ENCODE results near the gene SGMS1. TPM values are rescaled to one million over a fixed set of nuclear protein-coding genes. Genes with fewer than 3 reads are reported as not detected.
"Not testable (repeated sequence)": the region's sequence is repeated elsewhere in the genome, so short reads cannot be mapped to it uniquely, and the experiment has no call there.

The SGMS1 gene
- total RNA-seq, 4 donors from 2014 or later: 28.3 to 44.5 (median 41.7) TPM

GRCh38 chr10:50496228-50496627 lies 127.5 kb downstream of the SGMS1 start:
- intact Hi-C loops (cut with DNase I; ENCODE audit: low total_unique reads): no loop called here
- 98% methylated on average over 2 of the region's 2 CpGs; no CpG with 5 or more reads in 1 of the 2 donors for WGBS, 2 donors (ENCODE audit: low coverage in 1 of 2)
- Histone ChIP-seq H3K4me1 (peaks cover 0 to 8% (median 3%) of the 10 kb centered on the region in 4 donors), H3K9me3 (no peaks in the 10 kb centered on the region), H3K27ac (no peak overlapping the region), H3K36me3 (no peaks in the 10 kb centered on the region), H3K4me3 (no peak overlapping the region), H3K27me3 (no peaks in the 10 kb centered on the region)
- in situ Hi-C loops (cut with MboI; ENCODE audit: low pct_ligation_motif_present in 1 of 4, low pct_unique_long_range_greater_than_20kb in 1 of 4, low sequenced_read_pairs in 3 of 4): no loop called here
- DNase-seq: no peak
- no peak for TF ChIP-seq POLR2A (IDR thresholded peaks at IDR 0.05)
- no peak for TF ChIP-seq EP300 (IDR thresholded peaks at IDR 0.05; ENCODE audit: low read depth)
- TF ChIP-seq POLR2AphosphoS5 (IDR thresholded peaks at IDR 0.05): no peak
- TF ChIP-seq CTCF (IDR thresholded peaks at IDR 0.05): no peak

- no peaks in the 10 kb centered on the region for H3K4me1 ChIP-seq
- H3K9me3 ChIP-seq: peaks cover 1 to 2% of the 10 kb centered on the region in 2 donors
- no peak for DNase-seq
- H3K27ac ChIP-seq: no peak overlapping the region
- intact Hi-C loops (cut with DNase I; ENCODE audit: low total_unique reads) (no loop called here), in situ Hi-C loops (cut with MboI; ENCODE audit: low pct_ligation_motif_present in 1 of 4, low pct_unique_long_range_greater_than_20kb in 1 of 4, low sequenced_read_pairs in 3 of 4) (no loop called here)
- WGBS, 2 donors (ENCODE audit: low coverage in 1 of 2): 95 to 96% methylated on average over 4 to 5 of the region's 5 CpGs
- H3K4me3 ChIP-seq: no peak overlapping the region
- no peaks in the 10 kb centered on the region for H3K27me3 ChIP-seq
- TF ChIP-seq POLR2AphosphoS5 (IDR thresholded peaks at IDR 0.05): no peak
- no peaks in the 10 kb centered on the region for H3K36me3 ChIP-seq
Observed at GRCh38 chr10:50490241-50490640, 133.5 kb downstream of the SGMS1 start.

GRCh38 chr10:50484550-50484949 lies 139.2 kb downstream of the SGMS1 start:
- H3K9me3 ChIP-seq: peaks cover 12 to 16% of the 10 kb centered on the region in 2 donors
- H3K36me3 ChIP-seq; H3K4me1 ChIP-seq; H3K4me3 ChIP-seq; H3K27ac ChIP-seq; DNase-seq; in situ Hi-C loops (cut with MboI; ENCODE audit: low pct_ligation_motif_present in 1 of 4, low pct_unique_long_range_greater_than_20kb in 1 of 4, low sequenced_read_pairs in 3 of 4); H3K27me3 ChIP-seq: not testable (repeated sequence)
- intact Hi-C loops (cut with DNase I; ENCODE audit: low total_unique reads): loop anchor here (2.0 kb wide), 1 partner anchor 34 kb away; no protein-coding TSS in a partner anchor
- 89 to 100% methylated on average over 1 of the region's 1 CpG for WGBS, 2 donors (ENCODE audit: low coverage in 1 of 2)

- no peaks in the 10 kb centered on the region for H3K36me3 ChIP-seq
- in situ Hi-C loops (cut with MboI; ENCODE audit: low pct_ligation_motif_present in 1 of 4, low pct_unique_long_range_greater_than_20kb in 1 of 4, low sequenced_read_pairs in 3 of 4): no loop called here
- H3K4me1 ChIP-seq: no peaks in the 10 kb centered on the region
- H3K4me3 ChIP-seq: no peak overlapping the region
- 78 to 89% methylated on average over 1 to 9 of the region's 9 CpGs for WGBS, 2 donors (ENCODE audit: low coverage in 1 of 2)
- H3K27ac ChIP-seq: no peak overlapping the region
- H3K27me3 ChIP-seq: no peaks in the 10 kb centered on the region
- peaks cover 11 to 16% of the 10 kb centered on the region in 2 donors for H3K9me3 ChIP-seq
- TF ChIP-seq EP300 (IDR thresholded peaks at IDR 0.05; ENCODE audit: low read depth) (no peak), POLR2AphosphoS5 (IDR thresholded peaks at IDR 0.05) (no peak), CTCF (IDR thresholded peaks at IDR 0.05) (no peak), POLR2A (IDR thresholded peaks at IDR 0.05) (no peak)
- DNase-seq: no peak
- intact Hi-C loops (cut with DNase I; ENCODE audit: low total_unique reads): no loop called here
Observed at GRCh38 chr10:50480054-50481007, 143.4 kb downstream of the SGMS1 start.

GRCh38 chr10:50477287-50478203 lies 146.2 kb downstream of the SGMS1 start:
- H3K9me3 ChIP-seq: no peaks in the 10 kb centered on the region
- no peak for DNase-seq
- no peak overlapping the region for H3K27ac ChIP-seq
- intact Hi-C loops (cut with DNase I; ENCODE audit: low total_unique reads) (no loop called here), in situ Hi-C loops (cut with MboI; ENCODE audit: low pct_ligation_motif_present in 1 of 4, low pct_unique_long_range_greater_than_20kb in 1 of 4, low sequenced_read_pairs in 3 of 4) (no loop called here)
- 84 to 100% methylated on average over 4 of the region's 4 CpGs for WGBS, 2 donors (ENCODE audit: low coverage in 1 of 2)
- H3K4me1 ChIP-seq: no peaks in the 10 kb centered on the region
- no peaks in the 10 kb centered on the region for H3K27me3 ChIP-seq
- no peak overlapping the region for H3K4me3 ChIP-seq
- TF ChIP-seq CTCF (IDR thresholded peaks at IDR 0.05) (no peak), POLR2A (IDR thresholded peaks at IDR 0.05) (no peak), POLR2AphosphoS5 (IDR thresholded peaks at IDR 0.05) (no peak), EP300 (IDR thresholded peaks at IDR 0.05; ENCODE audit: low read depth) (no peak)
- no peaks in the 10 kb centered on the region for H3K36me3 ChIP-seq

Measured in transverse colon (tissue), 4 donors.